B cell (primary cell): Measurements from ENCODE around the gene TAF6.

Source experiments
- CTCF ChIP-seq: fragments of 200-600 bp; IDR thresholded peaks from one replicate; pipeline ENCODE4 v1.8.0; 2022; ENCODE audit warnings: antibody characterized with exemption, mild to moderate bottlenecking
- EZH2 ChIP-seq: IDR thresholded peaks from 2 replicates; pipeline ENCODE4 v1.6.1; 2012; ENCODE audit warnings: borderline replicate concordance, low read depth, mild to moderate bottlenecking, moderate library complexity, low read length; ENCODE audit not compliant: insufficient read depth, poor library complexity, severe bottlenecking

DNA sequence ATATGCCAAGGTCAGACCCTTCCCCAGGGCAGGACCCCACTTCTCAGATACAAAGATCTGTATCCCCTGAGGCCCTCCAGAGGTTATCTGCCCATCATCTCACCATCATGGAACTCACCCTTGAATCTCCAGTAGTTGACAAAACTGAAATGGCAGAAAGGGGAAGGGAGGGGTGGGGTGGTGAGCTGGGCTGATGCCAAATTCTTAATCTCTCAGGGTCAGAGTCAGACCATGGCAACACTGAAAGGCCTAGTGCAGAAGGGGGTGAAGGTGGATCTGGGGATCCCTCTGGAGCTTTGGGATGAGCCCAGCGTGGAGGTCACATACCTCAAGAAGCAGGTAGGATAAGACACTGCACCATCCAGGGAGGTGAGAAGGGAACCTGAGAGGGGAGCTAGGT lies 3.4 kb upstream of the TAF6 start:
- TF ChIP-seq CTCF (no peak), EZH2 (no peak)
